Stimulated activated CD4-positive, alpha-beta T cell treated with anti-CD3 and anti-CD28 coated beads, Interleukin-2, amount 100 ng/mL, for 24 hours (primary cell): ENCODE measurements around the gene MELTF.

Source experiments
- DNase-seq, 2 donors: peaks; one replicate each; pipeline ENCODE4 v3.0.0-alpha.2; 2020

Gene MELTF

GRCh38 chr3:197008436-197009209, 21.0 kb downstream of the MELTF start:
- DNase-seq = no peak

DNA sequence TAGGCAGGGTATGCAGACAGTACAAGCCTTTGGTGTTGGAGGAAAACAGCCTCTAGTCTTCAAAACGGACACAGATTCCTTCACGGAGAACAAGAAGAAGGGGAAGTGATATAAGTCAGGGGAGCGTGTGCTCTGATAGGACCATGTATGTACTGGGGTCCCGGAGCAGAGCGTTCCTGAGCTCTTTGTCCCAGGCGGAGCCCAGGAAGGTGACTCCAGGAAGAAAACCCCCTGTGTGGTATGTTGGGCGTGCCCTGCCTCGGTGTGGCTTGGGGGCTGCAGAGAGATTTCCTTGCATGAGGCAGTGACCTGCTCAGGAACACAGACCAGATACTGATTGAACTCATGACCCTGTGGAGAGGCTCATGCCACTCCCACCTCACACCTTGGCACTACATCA, 21.7 kb downstream of the MELTF start:
- DNase-seq = no peak

GRCh38 chr3:197007296-197007940, 22.2 kb downstream of the MELTF start:
- DNase-seq = no peak

DNA sequence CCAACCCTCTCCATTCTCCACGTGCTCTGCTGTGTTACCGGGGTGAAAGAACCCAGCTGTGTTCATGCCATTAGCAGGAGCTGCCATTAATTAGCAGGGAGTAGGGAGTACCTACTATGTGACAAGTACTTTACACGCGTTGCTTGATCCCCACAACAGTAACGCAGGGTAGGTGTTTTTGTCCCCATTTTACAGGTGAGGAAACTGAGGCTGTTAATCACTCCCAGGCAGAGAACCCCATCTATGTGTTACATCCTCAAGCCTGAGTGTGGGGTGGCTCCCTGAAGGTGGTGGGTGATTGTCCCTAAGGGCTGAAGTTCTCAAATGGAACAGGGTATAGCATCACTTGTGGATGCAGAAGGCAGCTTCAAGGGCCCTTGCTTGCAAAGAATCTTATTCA, 22.8 kb downstream of the MELTF start:
- DNase-seq = no peak

GRCh38 chr3:197006446-197006845, 23.2 kb downstream of the MELTF start:
- DNase-seq = no peak

- peak; percentile 43 to 47 for DNase-seq
These were observed 25.9 kb downstream of the MELTF start for GRCh38 chr3:197003461-197004385.

- DNase-seq = peak; percentile 80 to 91
These were observed 26.7 kb downstream of the MELTF start for GRCh38 chr3:197002701-197003454.

DNA sequence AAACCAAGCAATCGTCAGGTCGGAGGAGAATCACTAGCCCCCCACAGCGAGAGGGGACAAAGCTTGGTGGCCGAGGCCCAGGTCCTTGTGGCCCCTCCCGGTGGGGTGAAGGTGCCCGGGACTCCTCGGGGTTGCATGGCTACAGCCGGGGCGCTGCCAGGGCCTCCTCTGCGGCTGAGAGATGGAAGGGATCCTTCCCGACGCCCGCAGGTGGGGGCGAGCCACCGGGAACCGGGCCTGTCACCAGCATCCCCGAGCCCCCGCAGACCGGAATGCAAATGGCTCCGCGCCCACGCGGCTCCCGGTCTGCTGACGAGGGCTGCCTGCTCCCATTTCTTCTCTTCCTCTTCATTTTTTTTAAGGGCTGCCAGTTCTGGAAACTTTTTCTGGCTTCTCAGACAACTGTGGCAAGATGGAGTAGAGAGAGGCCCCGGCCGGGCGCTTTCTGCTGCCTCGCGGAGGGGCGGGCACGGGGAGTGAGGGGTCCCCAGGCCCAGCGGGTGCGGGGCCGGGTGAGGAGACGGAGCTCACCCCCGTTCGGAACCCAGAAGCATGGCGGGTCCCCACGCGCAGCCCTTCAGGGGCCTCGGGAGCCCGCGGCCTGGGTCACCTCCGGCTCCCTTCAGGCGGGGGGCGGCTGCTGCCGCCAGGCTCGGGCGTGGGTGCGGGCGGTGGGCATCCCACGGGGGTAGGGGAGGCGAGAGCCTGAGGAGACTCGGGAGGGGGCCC, 27.5 kb downstream of the MELTF start:
- DNase-seq = no peak

GRCh38 chr3:197001106-197001971, 28.3 kb downstream of the MELTF start:
- no peak for DNase-seq

DNA sequence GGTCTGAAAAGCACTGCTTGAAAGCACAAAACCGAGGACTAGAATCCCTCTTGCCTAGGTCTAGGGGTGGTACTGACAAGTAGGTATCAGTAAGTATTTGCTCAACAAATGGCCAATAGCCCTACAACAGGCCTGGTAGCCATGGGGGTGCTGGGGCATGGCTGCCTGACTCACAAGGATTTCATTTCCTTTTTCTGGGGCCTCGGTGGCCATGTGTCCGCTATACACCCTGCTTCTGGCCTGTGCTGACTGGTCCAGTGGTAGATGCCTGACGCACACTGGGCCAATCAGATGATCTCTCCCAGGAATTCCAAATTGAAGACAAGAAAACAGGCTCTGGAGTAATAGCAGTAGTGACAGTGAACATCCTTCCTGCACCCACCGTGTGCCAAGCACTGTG, 29.4 kb downstream of the MELTF start:
- no peak for DNase-seq

DNA sequence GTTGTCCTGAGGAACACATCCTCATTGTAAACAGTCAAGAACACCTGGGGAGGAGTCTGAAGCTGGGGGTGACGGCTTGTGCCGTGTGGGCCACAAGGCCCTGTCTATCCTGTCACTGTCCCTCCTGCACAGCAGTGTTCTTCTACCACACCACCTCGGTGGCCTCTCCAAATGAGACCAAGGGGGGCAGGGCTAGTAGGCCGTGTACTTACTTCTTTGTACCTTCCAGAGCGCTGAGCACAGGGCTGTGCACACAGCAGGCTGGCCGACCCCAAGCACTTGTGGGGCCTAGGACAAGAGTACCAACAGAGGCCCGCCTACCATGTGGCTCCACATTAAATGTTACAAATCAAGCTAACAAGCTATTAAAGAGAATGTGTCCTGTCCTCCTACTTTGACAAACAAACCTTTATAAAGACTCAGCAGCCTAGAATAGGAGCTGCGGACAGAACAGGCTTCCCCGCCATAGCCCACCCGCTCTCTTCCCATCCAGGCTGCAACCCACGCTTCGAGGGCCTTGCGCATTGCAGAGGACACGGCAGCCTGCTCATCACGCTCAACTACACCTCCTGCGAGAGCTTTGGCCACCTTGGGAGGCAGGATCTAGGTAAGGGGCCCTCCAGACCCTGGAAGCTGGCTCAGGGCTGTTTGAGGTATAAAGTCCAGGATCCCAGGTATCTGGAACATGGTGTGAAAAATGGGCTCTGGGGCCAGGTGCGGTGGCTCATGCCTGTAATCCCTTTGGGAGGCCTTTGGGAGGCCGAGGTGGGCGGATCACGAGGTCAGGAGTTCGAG, 30.5 kb downstream of the MELTF start:
- DNase-seq = no peak

GRCh38 chr3:196997311-196997710, 32.3 kb downstream of the MELTF start:
- DNase-seq = no peak

DNA sequence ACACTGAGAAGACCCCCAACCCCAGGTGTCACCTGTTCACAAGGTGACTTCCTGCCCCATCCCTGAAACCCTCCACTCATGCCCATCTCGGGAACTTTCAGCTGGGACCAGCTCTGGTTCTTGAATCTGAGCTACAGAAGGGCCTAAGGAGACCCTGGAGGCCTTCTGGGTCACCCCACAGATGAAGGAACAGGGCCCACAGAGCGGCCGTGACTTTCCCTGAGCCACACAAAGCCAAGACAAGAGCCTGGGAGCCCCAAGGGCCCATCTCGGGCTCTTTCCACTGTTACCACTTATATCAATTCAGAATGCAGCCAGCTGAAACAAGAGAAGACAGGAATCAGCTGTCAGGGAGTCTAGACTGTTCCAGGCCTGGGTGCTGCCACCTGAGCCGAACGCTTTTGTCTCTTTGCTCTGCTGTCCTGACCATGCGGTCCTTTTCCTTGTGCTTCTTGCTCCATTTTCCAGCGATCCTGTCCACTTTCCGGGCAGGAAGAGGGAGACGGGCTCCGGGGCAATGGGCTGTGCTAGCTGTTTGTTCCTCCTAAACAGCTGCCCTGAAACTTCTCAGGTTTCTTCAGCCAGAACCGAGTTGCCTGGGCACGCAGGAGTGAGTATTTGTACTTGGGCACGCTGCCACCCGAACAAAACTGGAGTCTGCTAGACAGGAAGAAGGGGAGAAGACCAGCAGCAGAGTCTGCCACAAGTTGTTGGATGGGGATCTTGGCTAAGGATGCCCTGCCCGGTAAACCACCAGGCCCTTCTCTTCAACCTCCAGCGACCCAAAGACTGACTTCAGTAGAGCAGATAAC, 33.0 kb downstream of the MELTF start:
- DNase-seq = no peak

- no peak for DNase-seq
These were observed 33.8 kb downstream of the MELTF start for GRCh38 chr3:196995646-196996355.

DNA sequence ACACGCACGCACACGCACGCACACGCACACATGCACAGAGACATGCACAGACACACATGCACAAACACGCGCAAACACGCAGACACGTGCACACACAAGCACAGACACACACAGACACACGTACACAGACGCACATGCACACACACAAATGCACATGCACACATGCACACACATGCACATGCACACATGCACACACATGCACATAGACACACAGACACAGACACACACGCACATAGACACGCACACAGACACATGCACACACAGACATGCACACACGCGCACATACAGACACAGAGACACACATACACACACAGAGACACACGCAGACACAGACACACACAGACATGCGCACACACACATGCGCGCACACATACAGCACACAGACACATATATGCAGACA, 34.6 kb downstream of the MELTF start:
- DNase-seq = no peak

DNA sequence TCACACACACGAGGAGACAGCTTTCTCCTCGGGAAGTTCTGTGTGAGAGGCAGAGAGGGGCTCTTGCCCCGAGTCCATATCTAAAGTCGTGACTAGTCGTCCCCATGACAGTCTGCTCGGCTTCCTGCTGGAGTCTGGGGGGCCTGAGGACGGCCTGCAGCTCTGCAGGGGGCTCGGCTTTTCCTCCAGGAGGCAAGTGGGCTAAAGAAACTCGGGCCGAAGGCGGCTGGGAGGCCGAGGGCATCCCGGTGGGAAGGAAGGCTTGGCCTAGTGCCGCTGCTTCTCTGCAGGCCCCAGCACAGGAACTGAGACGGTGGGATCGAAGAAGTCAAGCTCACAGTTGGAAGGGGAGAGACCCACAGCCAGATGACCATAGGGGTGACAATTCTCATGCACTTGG, 35.6 kb downstream of the MELTF start:
- DNase-seq = no peak

DNA sequence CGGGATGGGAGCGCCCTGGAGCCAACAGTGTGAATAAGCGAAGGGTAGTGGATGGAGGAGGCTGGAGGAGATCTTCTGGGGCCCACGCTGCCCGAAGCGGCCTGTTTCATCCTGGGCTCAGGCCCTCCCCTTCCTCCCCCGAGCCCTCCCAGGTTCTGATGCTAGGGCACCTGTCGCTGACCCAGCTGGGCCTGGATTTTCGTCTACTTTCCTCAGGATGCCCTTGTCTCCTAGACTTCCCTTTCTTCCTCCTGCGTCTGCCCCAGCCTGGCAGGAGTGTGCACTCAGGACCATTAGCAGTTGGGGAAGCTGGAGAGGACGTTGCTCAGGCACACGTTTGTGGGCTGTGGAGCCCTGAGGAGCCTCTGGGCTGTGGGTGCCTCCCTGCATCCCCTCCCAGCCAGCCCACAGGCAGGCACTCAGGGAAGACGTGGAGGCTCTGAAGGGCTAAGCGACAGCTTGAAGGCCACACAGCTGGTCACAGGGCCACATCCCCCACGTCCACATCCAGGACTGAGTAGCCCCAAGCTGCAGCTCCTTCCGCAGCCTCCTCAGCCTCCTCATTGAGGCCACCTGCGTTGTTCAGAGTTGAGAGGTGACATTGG, 37.1 kb downstream of the MELTF start:
- no peak for DNase-seq
